ENCODE results near the gene LCLAT1. TPM values are rescaled to one million over a fixed set of nuclear protein-coding genes. Genes with fewer than 3 reads are reported as not detected.
"Not testable (repeated sequence)": the region's sequence is repeated elsewhere in the genome, so short reads cannot be mapped to it uniquely, and the experiment has no call there.

Gene LCLAT1
- total RNA-seq, 1 experiment from 2014 or later: 24.9 TPM

DNA sequence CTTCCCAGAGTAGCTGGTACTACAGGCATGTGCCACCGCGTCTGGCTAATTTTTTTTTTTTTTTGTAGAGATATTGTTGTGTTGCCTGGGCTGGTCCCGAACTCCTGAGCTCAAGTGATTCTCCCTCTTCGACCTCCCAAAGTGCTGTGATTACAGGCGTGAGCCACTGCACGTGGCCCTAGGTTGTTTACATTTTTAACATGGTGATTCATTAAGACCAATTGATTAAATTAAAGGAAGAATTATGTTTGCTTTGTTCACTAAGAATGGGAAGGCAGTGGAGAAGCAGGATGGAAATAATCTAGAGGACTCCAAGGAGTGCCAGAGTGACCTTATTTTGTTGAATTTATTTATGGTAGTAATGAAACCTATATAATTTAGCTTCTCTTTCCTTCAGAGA lies 7.5 kb downstream of the LCLAT1 start:
- DNase-seq (ENCODE audit: low read depth): no peak

DNA sequence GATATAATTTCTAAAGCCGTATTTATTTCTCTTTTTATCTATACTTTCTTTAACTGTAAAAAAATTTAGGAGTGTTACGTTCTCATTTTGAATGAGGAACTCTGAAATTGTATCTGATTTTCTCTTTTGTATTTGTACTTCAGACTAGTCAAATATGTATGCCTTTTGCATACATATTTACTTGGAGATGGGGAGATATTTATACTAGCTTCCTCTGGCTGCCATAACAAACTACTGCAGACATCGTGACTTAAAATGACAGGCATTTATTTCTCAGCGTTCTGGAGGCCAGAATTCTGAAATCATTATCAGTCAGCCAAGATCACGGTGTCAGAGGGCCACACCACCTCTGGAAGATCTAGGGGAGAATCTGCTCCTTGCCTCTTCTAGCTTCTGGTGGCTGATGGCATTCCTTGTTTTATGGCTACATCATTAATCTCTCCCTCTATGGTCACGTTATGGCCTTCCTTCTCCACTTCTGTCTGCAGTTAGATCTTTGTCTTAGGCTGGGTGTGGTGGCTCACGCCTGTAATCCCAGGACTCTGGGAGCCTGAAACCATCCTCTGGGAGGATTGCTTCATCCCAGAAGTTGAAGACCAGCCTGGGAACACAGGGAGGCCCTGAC lies 8.2 kb downstream of the LCLAT1 start:
- no peak for DNase-seq (ENCODE audit: low read depth)

DNA sequence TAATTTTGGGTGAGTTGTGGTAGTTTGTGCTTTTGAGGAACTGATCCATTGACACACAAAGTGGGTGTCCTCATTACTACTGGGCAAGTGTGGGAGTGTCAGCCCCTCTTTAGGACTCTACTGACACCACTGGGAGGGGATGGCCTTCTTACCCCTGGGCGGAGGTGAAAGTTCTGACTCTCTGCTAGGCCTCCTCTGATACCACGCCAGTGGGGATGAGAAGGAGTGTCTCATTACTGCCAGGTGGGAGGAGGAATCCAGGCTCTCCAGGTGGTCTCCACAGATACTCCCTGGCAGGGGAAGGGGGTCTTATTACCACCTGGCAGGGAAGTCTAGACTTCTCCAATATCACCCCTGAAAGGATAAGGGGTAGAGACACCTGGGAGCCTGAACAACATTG lies 9.1 kb downstream of the LCLAT1 start:
- DNase-seq (ENCODE audit: low read depth): no peak

DNA sequence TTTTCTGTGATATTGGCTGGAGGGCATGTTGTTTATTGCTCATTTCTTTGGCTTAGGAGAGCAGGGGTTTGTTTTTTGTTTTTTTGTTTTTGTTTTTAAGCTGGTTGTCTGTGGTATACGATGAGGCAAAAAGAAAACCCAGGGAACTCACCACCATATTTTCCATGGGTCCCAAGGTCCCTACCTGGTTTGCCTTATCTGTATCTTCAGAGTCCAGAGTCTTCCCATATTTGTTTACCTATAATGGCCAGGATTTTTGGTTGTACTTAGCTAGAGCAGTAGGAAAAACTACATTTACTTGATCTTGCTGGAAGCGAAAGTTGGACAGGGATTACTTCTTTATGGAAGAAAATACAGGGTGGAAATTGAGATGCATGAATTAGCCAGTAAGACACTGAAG lies 9.5 kb downstream of the LCLAT1 start:
- no peak for DNase-seq (ENCODE audit: low read depth)

DNA sequence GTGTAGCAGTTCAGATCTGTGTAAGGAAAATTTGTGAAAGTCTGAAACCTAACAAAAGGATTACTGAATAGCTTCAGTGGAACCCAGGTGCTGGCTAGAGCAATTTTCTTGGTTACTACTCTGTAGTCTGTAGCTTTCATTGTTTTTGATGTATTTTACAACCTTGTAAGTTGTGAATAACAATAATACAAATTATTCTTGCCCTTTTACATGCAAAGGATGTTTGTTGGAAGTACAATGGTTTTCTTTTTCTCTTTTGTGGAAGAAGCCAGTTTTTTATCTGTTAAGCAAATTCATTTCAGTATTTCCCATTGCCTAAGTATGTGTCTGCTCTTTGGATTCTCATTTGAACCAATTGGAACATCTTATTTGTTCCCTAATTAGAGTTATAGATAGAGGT lies 10.2 kb downstream of the LCLAT1 start:
- DNase-seq (ENCODE audit: low read depth): no peak

DNA sequence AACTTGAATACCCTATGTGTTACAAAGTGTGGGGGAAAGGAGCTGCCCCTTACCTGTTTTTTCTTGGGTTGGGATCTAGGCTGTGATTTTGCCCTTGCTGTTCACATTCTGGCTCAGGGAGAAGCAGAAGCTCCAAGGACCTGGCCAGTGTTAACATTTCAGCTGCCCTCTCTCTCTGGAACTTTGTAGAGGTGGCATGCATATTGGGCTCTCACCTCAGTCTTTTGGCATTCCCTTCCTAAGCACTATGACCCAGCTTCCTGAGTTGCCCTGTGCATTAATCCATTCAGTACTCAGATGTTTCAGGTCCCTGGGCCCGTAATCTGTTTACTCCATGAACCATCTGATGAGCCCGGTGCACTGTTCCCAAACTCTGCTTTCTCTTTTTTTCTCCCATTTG lies 12.1 kb downstream of the LCLAT1 start:
- no peak for DNase-seq (ENCODE audit: low read depth)

DNA sequence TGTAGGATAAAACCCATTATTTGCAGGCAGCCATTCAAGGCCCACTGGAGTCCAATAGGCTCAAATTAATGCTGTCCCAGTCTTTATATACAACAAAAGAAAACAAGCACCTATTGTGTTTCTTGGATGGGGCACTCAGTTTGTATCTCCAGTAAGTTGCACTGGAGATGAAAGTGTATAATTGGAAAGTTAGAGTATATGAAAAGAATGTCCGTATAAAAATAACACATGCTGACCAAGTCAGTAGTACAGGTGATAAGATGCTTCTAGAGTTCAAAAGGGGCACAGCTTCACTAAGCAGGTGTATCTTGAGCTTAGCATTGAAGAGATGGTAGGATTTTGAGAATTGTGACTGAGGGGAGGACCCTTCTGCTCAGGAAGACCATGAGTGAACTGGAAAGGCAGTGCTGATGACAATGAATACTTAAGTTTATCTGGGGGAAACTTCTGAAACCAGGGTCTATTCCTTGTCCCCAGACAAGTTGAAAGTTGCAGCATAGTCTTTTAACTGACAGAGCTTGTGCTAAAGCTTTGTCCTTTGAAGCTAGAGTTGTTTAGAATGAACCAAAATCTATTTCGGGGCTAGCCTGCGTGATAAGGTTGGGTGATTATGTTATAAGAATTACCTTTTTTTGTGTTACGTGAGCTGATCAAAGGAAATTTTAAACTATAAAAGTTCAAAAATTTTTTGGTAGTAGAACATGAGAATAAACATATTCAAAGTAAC lies 15.2 kb downstream of the LCLAT1 start:
- DNase-seq (ENCODE audit: low read depth): no peak

DNA sequence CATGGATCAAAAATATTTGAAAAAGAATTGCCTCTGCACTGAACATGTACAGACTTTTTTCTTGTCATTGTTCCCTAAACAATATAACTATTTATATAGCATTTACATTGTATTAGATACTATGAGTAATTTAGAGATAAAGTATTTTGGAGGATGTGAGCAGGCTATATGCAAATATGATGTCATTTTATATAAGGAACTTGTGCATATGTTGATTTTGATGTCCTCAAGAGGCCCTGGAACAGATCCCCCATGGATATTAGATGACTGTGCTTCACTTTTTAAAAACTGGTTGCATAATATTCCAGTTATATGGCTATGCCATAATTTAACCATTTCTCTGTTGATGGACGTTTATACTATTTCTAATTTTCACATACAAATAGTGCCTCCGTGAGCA lies 16.5 kb downstream of the LCLAT1 start:
- no peak for DNase-seq (ENCODE audit: low read depth)

DNA sequence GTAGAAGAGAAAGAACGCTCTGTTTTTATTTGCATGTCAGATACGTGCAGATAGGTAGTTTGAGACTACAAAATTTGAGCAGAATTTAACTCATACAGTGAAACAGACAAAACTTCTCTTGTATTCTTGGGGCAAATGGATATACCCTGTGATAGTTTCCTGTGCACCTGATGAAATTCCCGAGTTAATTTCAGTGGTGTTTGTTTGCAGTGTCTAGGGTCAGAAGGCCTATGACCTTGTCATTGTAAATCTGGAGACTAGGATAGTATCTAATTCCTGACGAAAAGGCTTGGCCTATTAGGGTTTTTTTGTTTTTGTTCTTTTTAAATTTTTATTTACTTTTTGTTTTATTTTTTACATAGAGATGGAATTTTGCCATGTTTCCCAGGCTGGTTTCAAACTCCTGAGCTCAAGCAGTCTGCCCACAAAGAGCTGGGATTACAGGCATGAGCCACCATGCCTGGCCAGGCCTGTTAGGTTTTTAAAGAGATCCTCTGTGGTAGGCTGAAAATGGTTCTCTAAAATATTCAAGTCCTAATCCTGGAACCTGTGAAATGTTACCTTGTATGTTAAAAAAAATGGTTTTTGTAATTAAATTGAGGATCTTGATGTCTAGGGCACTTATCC lies 17.6 kb downstream of the LCLAT1 start:
- no peak for DNase-seq (ENCODE audit: low read depth)

DNA sequence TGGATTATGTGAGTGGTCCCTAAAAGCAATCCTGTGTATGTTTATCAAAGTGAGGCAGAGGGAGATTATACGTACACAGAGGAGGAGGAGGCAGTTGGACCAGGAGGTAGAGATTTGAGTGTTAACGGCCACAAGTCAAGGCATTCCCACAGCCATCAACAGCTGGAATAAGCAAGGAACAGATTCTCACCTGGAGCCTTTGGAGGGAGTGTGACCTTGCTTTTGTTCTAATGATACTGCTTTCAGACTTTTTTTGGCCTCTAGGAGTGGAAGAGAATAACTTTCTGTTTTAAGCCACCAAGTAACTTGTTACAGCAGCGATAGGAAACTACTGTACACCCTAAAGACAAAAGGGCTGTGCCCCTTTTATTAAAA lies 18.1 kb downstream of the LCLAT1 start:
- DNase-seq (ENCODE audit: low read depth): no peak

DNA sequence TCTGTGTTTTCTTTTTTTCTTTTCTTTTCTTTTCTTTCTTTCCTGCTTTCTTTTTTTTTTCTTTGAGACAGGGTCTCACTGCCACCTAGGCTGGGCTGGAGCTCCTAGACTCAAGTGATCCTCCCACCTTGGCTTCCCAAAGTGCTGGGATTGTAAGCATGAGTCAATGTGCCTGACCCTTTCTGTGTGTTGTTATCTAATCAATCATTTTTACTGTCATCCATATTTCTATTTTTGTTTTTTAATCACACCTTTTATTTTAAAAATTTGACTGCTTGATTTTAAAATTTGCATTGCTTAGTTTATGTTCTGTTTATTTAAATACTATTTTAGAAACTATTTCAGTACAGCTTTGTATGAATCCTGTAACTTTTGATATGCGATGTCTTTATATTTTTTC lies 19.2 kb downstream of the LCLAT1 start:
- DNase-seq (ENCODE audit: low read depth): no peak

DNA sequence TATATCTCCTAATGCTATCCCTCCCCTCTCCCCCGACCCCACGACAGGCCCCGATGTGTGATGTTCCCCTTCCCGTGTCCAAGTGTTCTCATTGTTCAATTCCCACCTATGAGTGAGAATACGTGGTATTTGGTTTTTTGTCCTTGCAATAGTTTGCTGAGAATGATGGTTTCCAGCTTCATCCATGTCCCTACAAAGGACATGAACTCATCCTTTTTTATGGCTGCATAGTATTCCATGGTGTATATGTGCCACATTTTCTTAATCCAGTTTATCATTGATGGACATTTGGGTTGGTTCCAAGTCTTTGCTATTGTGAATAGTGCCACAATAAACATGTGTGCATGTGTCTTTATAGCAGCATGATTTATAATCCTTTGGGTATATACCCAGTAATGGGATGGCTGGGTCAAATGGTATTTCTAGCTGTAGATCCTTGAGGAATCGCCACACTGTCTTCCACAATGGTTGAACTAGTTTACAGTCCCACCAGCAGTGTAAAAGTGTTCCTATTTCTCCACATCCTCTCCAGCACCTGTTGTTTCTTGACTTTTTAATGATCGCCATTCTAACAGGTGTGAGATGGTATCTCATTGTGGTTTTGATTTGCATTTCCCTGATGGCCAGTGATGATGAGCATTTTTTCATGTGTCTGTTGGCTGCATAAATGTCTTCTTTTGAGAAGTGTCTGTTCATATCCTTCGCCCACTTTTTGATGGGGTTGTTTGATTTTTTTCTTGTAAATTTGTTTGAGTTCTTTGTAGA lies 20.2 kb downstream of the LCLAT1 start:
- DNase-seq (ENCODE audit: low read depth): not testable (repeated sequence)

DNA sequence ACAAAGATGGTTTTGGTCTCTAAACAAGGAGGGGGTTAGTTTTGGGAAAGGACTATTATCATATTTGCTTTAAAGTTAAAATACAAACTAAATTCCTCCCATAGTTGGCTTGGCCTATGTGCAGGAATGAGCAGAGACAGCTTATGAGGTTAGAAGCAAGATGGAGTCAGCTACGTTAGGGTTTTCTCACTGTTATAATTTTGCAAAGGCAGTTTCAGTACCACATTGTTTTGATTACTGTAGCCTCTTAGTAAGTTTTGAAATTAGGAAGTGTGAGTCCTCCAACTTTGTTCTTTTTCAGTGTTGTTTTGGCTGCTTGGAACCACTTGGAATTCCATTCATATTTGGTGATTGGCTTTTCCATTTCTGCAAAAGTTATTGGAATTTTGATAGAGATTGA lies 23.4 kb downstream of the LCLAT1 start:
- no peak for DNase-seq (ENCODE audit: low read depth)

DNA sequence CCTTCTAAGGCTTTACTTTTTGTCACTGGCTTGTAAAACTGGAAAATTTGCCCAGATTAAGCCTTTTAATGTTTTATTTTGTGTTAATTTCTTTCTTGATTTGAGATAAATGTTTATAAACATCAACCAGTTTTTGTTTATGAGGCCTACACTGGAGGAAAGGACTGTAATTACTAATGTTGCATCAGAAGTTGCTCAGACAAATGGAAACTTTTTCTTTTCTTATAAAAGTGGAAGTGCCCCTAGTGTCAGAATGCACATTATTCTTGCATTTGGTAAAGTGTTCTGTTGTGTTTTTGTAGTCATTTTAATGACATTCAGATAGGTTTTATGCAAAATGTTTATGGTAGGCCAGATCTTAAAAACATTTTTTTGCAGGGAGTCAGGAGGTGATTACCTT lies 25.3 kb downstream of the LCLAT1 start:
- DNase-seq (ENCODE audit: low read depth): no peak

DNA sequence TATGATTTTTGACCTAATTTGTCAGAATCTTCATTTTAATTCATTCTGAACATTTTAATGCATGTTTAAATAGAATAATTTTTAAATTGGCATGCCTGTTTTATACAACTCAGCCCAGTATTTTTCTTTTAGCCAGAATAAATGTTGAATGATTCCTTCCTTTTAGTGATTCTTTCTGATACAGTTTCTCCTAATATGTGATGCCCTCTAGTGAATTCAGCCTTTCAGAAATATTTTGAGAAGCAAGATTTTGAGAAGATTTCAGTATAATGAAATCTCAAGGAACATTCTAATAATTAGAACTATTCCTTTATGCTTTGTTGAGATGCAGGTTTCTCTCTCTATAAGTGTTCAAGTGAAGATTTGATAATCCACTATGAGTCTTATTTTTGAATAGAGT lies 28.5 kb downstream of the LCLAT1 start:
- DNase-seq (ENCODE audit: low read depth): no peak

DNA sequence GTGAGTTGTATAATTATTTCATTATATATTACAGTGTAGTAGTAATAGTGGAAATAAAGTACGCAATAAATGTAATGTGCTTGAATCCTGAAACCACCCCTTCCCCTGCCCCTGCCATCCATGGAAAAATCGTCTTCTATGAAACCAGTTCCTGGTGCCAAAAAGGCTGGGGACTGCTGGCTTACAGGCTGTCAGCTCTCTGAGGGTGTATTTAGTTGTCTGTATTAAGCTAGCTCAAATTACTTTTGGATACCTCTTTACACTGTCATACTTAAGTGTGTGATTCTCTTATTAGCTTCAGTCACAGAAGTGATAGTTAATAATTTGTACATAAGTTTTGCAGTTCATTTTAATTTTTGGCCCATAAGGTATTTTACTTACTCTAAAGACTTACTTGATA lies 29.6 kb downstream of the LCLAT1 start:
- DNase-seq (ENCODE audit: low read depth): no peak

DNA sequence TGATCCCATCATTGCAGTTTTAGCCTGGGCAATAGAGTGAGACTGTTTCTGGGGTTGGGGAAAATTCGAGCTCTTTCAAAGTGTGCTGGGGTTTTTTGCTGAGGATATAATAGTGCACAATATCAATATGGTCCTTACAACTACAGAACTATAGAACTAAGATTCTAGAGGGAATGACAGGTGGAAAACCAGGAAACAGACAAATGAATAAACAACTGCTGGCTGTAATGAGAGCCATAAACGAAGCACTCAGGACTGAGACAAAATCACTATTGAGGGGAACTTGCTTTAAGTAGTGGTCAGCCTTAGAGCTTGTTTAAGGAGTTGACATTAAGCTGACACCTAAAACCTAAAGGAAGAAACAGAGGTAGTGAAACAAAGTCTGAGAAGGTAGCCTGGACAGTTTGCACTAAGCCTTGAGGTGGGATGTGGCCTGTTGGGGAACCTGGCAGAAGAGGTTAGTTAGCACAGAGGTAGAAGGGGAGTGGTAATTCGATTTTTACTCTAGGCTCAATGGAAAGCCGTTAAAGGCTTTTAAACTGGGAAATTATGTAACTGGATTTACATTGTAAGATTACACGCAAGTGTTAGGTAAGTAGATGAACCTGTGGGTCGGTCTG lies 33.8 kb downstream of the LCLAT1 start:
- no peak for DNase-seq (ENCODE audit: low read depth)

DNA sequence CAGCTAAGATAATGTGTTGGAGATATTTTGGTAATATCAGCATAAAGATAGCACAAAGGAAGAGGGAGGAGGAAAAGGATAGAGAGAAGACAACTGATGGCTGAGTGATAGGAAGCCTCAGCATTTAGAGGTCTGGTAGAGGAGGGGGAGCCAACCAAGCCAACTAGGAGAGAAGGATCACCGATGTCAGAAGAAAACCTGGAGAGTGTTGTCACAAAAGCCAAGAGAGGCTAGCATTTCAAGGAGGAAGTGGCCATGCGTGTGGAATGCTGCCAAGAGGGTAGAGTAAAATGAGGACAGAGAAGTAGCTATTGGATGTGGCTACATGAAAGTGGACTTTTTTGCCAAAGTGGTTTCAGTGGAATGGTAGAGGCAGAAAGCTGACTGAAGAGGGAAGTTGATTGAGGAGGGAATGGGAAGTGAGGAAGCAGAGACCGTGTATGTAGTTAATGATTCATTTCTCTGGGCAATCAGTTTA lies 34.3 kb downstream of the LCLAT1 start:
- DNase-seq (ENCODE audit: low read depth): no peak

DNA sequence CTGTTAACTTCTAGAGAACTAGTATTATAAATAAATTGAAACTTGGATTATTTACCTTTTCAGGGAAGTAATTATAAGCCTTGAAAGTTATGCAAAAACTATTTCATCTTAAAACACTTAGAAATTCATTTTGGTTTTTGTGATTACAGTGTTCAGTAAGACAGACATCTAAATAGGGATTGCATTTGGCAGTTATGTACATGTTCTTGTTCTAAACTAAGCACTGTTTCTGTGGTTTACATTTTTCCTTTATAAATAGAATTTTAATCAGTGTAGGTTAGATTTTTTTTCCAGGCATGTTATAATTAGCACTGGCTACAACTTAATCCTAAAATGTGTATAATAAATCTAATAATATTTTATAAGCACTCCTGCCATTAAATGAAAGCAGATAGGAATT lies 35.0 kb downstream of the LCLAT1 start:
- DNase-seq (ENCODE audit: low read depth): no peak

DNA sequence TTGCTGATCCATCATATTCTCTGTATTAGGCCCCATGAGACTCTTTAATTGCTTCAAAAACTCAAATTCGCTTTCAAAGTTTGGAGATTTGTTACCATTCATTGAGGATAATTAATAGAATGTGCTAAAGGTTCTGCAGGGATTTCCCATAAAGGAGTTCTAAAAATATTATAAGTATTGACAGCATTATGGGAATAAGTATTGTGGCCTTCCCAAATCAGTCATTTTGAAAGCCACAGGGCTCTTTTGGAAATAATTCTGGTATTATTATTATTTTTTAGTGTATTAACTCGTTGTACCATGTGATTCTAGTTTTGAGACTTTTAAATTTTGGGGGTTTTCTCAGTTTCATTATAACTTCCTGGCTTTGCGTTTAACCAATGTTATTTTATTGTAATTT lies 37.1 kb downstream of the LCLAT1 start:
- DNase-seq (ENCODE audit: low read depth): no peak

DNA sequence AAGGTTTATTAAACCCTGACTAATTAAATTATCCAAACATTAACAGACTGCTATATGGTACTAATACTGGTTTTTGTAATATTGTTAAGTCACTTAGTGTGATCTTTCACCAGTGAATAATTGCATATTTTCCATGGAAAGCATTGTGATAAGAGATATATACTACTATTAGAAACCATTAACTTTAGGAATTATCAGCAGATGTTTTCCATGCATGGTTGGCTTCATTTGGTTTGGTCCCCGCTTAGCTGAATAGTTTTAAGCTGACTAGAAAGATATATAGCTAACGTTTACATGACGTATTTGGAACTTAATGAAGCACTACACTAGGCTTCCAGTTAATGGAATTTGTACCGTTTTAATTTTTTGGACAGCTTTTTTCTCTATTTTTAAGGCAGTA lies 37.9 kb downstream of the LCLAT1 start:
- no peak for DNase-seq (ENCODE audit: low read depth)

DNA sequence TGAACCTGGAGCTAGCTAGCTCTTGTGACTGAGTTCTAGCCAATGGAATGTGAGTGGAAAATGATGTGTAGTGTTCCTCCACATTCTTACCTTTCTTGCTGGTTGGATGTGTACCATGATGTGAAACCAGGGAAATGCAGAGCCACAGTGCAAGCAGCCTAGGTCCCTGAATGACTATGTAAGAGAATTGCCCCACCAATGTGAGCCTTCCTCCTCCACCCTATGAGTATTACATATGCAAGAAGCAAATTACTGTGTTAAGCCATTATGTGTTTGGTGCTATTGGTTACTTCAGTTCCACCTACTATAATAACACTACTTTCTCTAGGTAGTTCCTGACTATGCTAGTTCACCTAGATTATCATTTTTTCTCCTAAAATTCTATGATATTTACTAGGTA lies 39.6 kb downstream of the LCLAT1 start:
- DNase-seq (ENCODE audit: low read depth): no peak

Data from LHCN-M2 (cell line).